Measurements from ENCODE around the gene GRWD1. TPM values are rescaled to one million over a fixed set of nuclear protein-coding genes. Genes with fewer than 3 reads are reported as not detected.

Gene GRWD1
- total and polyA plus RNA-seq, 10 of the 15 experiments (the other 5 are each of a cell fraction or from before 2014, with no cell fraction given), result 1.4 to 103 (median 30.7) TPM

DNA sequence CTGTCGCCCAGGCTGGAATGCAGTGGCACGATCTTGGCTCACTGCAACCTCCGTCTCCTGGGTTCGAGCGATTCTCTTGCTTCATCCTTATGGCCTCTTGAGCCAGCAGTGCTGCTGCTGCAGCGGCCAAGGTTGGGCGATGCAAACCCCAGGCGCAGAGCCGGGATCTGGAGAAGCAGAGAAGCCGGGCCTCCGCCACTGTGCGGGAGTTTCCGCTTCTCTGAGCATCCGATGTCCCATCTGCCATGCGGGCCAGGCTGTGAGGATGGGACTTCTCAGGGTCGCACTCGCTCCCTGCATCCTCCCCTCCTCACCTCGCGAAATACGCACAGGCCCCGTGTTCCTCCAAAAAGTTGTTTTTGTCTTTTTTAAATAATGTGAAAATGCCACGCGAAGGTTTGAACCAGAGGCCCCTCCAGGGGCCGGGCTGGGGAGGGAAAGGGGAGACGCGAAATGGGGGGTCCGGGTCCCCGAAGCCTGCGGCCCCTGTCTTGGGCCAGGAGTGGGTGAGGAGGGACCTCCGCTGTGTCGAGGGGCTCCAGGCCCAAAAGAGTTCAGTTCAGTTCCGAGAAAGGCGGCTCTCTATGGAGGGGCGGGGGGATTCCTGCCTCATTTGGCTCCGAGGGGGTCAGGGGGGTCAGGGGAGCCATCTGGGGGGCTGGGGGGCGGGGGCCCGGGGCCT is 39.3 kb downstream of the GRWD1 start:
- Histone ChIP-seq H3K9ac (ENCODE audit: control insufficient read depth, insufficient read depth, low read length) (no peak overlapping the region), H3K4me1 (ENCODE audit: control insufficient read depth, insufficient read depth, low read length) (peaks cover 7% of the 10 kb centered on the region), H3K4me3 (no peak overlapping the region), H3K9me3 (replicated peaks; ENCODE audit: control insufficient read depth, insufficient read depth, low read length) (no peaks in the 10 kb centered on the region), H3K36me3 (ENCODE audit: control insufficient read depth in 2 of 2, insufficient read depth in 2 of 2, low read length in 1 of 2) (no peaks in the 10 kb centered on the region), H3K79me2 (ENCODE audit: control insufficient read depth, insufficient read depth, low read length) (no peaks in the 10 kb centered on the region), H3K27me3 (replicated peaks in 1 of 2; ENCODE audit: control insufficient read depth in 2 of 2, insufficient read depth in 2 of 2, low read length in 1 of 2) (no peaks in the 10 kb centered on the region), H3K4me2 (ENCODE audit: control insufficient read depth, insufficient read depth) (no peak overlapping the region), H3K27ac (ENCODE audit: control insufficient read depth, insufficient read depth) (no peak overlapping the region), H4K20me1 (ENCODE audit: control insufficient read depth, insufficient read depth) (no peaks in the 10 kb centered on the region), H2AFZ (ENCODE audit: control insufficient read depth, low read depth, low read length) (no peak overlapping the region)
- ChIA-PET SMC1A (ENCODE audit: uncharacterized antibody, unreplicated experiment) (no interaction called here), POLR2A (no interaction called here), CTCF (no interaction called here), RAD21 (ENCODE audit: unreplicated experiment) (no interaction called here)
- no peak for FAIRE-seq
- in situ Hi-C loops (cut with MboI) (no loop called here), intact Hi-C loops (cut with micrococcal nuclease; ENCODE audit: unreplicated experiment) (no loop called here)
- ATAC-seq, result no peak
- 66% methylated on average over 28 of the region's 37 CpGs for WGBS (ENCODE audit: insufficient coverage, insufficient replicate concordance, low lambda C conversion rate, missing lambda C conversion rate)
- no TSS peak for BruUV-seq (replicated peaks)
- DNase-seq (ENCODE audit: low read depth, low spot score), result no peak
- TF ChIP-seq ZNF217 (IDR thresholded peaks at IDR 0.05) (no peak), BACH1 (IDR thresholded peaks at IDR 0.05; ENCODE audit: borderline replicate concordance) (no peak), POLR2A (IDR thresholded peaks at IDR 0.05; ENCODE audit: low read depth, low read length) (no peak), SMC3 (IDR thresholded peaks at IDR 0.05; ENCODE audit: borderline replicate concordance, low read length) (no peak), KAT2A (conservative IDR thresholded peaks at IDR 0.05; ENCODE audit: control insufficient read depth, low read depth, low read length) (no peak), SKIL (IDR thresholded peaks at IDR 0.05; ENCODE audit: low read depth, poor library complexity, severe bottlenecking) (no peak), ZBED1 (IDR thresholded peaks at IDR 0.05; ENCODE audit: borderline replicate concordance) (no peak), HCFC1 (IDR thresholded peaks at IDR 0.05; ENCODE audit: low read length) (no peak)
- TF ChIP-seq, protein P1, sequence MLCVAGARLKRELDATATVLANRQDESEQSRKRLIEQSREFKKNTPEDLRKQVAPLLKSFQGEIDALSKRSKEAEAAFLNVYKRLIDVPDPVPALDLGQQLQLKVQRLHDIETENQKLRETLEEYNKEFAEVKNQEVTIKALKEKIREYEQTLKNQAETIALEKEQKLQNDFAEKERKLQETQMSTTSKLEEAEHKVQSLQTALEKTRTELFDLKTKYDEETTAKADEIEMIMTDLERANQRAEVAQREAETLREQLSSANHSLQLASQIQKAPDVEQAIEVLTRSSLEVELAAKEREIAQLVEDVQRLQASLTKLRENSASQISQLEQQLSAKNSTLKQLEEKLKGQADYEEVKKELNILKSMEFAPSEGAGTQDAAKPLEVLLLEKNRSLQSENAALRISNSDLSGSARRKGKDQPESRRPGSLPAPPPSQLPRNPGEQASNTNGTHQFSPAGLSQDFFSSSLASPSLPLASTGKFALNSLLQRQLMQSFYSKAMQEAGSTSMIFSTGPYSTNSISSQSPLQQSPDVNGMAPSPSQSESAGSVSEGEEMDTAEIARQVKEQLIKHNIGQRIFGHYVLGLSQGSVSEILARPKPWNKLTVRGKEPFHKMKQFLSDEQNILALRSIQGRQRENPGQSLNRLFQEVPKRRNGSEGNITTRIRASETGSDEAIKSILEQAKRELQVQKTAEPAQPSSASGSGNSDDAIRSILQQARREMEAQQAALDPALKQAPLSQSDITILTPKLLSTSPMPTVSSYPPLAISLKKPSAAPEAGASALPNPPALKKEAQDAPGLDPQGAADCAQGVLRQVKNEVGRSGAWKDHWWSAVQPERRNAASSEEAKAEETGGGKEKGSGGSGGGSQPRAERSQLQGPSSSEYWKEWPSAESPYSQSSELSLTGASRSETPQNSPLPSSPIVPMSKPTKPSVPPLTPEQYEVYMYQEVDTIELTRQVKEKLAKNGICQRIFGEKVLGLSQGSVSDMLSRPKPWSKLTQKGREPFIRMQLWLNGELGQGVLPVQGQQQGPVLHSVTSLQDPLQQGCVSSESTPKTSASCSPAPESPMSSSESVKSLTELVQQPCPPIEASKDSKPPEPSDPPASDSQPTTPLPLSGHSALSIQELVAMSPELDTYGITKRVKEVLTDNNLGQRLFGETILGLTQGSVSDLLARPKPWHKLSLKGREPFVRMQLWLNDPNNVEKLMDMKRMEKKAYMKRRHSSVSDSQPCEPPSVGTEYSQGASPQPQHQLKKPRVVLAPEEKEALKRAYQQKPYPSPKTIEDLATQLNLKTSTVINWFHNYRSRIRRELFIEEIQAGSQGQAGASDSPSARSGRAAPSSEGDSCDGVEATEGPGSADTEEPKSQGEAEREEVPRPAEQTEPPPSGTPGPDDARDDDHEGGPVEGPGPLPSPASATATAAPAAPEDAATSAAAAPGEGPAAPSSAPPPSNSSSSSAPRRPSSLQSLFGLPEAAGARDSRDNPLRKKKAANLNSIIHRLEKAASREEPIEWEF (IDR thresholded peaks at IDR 0.05; ENCODE audit: insufficient replicate concordance, low read depth, low read length), result no peak
- TF ChIP-seq, protein P2, sequence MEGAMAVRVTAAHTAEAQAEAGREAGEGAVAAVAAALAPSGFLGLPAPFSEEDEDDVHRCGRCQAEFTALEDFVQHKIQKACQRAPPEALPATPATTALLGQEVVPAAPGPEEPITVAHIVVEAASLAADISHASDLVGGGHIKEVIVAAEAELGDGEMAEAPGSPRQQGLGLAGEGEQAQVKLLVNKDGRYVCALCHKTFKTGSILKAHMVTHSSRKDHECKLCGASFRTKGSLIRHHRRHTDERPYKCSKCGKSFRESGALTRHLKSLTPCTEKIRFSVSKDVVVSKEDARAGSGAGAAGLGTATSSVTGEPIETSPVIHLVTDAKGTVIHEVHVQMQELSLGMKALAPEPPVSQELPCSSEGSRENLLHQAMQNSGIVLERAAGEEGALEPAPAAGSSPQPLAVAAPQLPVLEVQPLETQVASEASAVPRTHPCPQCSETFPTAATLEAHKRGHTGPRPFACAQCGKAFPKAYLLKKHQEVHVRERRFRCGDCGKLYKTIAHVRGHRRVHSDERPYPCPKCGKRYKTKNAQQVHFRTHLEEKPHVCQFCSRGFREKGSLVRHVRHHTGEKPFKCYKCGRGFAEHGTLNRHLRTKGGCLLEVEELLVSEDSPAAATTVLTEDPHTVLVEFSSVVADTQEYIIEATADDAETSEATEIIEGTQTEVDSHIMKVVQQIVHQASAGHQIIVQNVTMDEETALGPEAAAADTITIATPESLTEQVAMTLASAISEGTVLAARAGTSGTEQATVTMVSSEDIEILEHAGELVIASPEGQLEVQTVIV (IDR thresholded peaks at IDR 0.05; ENCODE audit: borderline replicate concordance, partially characterized antibody), result no peak
- TF ChIP-seq, protein P3, sequence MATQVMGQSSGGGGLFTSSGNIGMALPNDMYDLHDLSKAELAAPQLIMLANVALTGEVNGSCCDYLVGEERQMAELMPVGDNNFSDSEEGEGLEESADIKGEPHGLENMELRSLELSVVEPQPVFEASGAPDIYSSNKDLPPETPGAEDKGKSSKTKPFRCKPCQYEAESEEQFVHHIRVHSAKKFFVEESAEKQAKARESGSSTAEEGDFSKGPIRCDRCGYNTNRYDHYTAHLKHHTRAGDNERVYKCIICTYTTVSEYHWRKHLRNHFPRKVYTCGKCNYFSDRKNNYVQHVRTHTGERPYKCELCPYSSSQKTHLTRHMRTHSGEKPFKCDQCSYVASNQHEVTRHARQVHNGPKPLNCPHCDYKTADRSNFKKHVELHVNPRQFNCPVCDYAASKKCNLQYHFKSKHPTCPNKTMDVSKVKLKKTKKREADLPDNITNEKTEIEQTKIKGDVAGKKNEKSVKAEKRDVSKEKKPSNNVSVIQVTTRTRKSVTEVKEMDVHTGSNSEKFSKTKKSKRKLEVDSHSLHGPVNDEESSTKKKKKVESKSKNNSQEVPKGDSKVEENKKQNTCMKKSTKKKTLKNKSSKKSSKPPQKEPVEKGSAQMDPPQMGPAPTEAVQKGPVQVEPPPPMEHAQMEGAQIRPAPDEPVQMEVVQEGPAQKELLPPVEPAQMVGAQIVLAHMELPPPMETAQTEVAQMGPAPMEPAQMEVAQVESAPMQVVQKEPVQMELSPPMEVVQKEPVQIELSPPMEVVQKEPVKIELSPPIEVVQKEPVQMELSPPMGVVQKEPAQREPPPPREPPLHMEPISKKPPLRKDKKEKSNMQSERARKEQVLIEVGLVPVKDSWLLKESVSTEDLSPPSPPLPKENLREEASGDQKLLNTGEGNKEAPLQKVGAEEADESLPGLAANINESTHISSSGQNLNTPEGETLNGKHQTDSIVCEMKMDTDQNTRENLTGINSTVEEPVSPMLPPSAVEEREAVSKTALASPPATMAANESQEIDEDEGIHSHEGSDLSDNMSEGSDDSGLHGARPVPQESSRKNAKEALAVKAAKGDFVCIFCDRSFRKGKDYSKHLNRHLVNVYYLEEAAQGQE (IDR thresholded peaks at IDR 0.05; ENCODE audit: low read depth, low read length), result no peak

All from GM12878 (cell line).